ENCODE measurements around the gene TIMM10.

The TIMM10 gene

DNA sequence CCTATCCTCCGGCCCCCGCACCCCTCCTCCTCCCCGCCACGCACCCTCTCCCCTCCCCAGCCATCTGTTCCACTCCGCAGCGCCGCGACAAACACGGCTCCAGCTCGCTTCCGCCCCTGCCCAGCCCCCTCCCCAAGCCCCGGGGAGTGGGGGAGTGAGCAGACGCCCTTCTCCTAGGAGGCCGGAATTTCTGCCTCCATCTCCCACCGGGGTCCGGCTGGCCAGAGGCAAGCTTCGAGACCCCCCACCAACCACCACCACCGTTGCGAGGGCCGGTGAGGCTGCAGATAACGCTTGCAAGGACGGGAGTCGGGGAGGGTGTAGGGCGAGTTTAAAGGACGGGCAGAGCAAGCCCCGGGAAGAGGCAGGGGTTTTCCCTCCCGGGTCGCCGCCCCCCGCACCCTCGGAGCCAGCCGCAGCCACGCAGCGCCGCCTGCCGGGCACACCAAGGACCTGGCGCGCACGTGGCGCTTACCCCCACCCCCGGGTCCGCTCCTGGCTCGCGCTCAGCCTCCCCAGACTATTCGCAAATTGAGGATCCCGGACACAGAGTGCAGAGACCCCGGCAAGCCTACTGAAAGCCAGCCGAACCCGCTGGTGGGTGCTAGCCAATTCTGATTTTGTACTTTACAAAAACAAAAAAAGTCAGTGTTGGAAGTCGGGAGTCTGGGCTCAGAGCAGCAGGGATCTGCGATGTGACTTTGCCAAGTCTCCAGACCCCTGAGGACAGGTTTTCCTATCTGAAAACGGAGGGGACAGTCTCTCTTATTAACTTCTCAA, 47.6 kb downstream of the TIMM10 start:
- DNase-seq, result peak; percentile 89

DNA sequence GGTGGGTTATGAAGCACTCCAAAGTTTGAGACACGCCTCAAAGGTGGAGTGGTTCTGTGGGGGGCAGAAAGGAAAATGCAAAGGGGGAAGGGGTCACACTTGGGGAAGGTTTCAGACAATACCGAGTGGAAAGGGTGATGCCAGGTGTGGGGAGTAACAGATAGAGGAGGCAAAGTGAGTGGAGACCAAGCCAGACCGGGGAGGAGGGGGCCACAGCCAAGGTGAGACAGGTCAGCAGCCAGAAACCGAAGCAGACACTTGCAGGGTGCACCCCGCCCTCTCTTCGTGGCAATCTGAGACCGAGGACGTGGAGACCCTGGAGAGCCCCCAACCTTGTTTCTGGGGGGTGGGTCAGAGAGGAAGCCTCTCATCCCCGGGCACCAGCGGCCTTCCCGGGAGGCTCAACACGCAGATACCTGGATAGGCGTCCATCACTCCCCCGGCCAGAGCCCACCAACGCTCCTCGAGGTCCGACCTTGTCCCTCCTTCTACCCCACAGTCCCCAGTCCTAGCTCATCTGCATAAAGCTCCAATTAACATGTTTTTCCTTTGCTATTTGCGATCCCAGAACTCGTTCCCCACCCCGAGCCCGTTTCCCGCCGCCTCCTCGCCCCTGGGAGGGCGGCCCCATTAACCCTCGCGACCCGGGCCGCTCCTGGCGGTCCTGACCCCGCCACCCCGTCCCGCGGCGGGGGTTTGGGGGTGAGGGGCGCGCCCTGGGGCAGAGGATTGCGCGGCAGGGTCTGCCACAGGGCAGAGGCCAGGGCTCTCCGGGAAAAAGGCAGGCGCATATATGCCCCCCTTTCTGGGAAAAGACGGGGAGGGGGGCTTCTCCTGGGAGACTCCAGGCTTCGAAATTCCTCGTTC, 48.4 kb downstream of the TIMM10 start:
- no peak for DNase-seq

DNA sequence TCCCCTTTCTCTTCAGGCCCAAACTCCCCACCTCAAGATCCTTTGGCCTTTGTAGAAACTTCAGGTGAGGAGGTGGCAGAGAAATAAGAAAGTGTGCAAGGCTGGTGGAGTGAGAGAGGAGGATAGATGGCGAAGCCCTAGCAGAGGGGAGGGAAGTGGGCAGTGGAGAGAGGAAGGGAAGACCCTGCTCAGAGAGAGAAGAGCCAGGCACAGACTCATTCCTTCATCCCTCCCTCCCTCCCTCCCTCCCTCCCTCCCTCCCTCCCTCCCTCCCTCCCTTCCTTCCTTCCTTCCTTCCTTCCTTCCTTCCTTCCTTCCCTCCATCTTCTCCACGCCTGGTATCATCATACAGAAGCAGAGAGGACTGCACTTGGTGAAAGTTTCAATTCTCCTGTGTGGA, 49.2 kb downstream of the TIMM10 start:
- no peak for DNase-seq

DNA sequence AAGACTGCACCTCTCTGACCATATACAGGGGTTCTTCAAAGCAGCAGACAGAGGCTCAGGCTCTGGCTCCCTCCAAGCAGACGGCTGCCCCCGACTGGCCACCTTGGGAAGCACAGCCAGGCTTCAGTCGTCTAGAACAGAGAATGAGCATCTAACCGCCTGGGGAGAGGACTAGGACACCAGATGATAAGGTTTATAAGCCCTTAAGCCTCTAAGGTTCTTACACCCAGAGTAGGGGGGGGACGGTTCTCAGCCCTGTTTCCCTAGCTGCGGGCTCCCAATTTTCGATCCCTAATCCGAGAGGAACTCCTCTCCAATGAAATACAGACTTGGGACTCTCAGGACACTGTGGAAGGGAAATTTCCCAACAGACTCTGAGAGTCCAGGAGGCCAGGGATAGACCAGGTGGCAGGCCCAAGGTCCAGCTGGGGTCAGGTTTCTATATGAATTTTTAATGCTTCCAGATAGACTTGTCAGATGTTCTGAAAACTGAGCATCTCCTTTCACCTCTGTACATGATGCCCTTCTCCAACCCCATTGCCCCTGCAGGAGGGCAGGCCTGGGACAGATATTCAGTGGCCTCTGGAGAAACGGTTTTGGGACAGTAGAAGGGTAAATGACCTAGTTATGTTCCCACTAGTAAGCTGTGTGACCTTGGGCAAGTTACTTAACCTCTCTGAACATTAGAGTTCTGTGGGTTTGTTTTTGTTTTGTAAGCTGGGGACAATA, 50.0 kb downstream of the TIMM10 start:
- DNase-seq, result peak; percentile 88

DNA sequence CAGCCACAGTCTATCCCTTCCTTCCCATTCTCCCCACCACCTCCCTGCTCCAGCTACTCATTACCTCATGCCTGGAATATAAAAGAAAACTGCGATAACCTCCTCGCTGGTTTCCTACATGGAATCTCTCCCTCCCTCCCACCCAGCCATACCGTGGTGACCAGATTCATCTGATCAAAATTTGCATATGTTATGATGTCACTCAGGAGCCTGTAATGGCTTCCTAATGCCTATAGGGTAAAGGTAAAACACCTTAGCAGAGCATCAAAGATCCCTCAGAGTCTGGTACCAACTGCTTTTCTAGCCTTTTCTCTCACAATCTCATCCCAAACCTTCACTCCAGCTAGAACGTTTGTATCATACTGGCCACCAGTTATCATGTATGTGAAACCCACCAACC, 50.6 kb downstream of the TIMM10 start:
- DNase-seq, result no peak

DNA sequence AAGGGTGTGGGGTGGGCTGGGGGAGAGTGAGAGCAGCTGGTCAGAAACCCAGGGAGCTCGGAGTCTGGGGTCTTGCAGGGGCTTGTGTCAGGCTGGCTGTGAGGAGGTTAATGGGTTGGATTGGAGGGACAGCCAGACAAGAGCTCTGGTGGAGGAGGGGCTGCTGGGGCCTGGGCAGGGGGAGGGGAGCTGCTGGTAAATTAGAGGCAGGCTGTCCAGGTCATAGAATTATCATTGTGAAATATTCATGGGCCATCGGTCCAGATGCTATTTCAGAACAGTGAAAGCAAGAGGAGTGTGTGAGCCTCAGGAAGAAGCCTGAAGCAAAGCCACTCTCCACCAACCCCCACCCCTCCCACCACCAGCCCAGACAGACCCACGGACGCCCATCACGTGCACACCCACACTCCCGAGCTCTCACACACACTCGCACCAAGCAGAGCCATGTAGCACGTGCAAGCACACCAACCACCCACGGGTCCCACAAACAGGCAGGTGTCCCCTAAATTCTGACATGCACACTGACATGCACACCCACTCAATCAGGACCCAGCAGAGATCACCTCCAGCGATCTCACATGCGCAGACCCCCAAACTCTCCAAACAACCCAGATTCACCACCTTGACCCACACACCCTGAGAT, 51.4 kb downstream of the TIMM10 start:
- DNase-seq, result no peak

Measured in activated CD8-positive, alpha-beta memory T cell treated with anti-CD3 and anti-CD28 coated beads for 24 hours (primary cell).